Stimulated activated naive B cell treated with anti-CD40 and anti-IgM and Interleukin-4, amounts not matched to agents 10 μg/mL and 1 μg/mL and 100 μg/mL, for 72 hours (primary cell): ENCODE results near the gene LRIT2.

ENCODE experiments used
- ATAC-seq, 2 donors: fragments of 150-1000 bp; cut with Tn5 transposase; replicated peaks; 2 replicates each; pipeline ENCODE4 v1.10.0; 2021; ENCODE audit warnings: moderate library complexity in 1 of 2
- DNase-seq: peaks from one replicate; pipeline ENCODE4 v3.0.0; 2021
- H3K27ac Mint-ChIP-seq: one replicate; pipeline ENCODE4 v1.8.0; 2022; ENCODE audit warnings: mild to moderate bottlenecking, mixed read lengths
- H3K27me3 Mint-ChIP-seq, 2 donors: one replicate each; pipeline ENCODE4 v1.8.0; 2022; ENCODE audit warnings: mixed read lengths in 2 of 2
- H3K36me3 Mint-ChIP-seq, 2 donors: one replicate each; pipeline ENCODE4 v1.8.0; 2022; ENCODE audit warnings: mixed read lengths in 2 of 2, mild to moderate bottlenecking in 1 of 2
- H3K4me1 Mint-ChIP-seq, 2 donors: one replicate each; pipeline ENCODE4 v1.8.0; 2022; ENCODE audit warnings: mixed read lengths in 2 of 2, mild to moderate bottlenecking in 1 of 2
- H3K4me3 Mint-ChIP-seq, 2 donors: one replicate each; pipeline ENCODE4 v1.8.0; 2022; ENCODE audit warnings: mild to moderate bottlenecking in 2 of 2, mixed read lengths in 2 of 2, moderate library complexity in 1 of 2
- H3K9me3 Mint-ChIP-seq, 2 donors: one replicate each; pipeline ENCODE4 v1.8.0; 2022; ENCODE audit warnings: mixed read lengths in 2 of 2, mild to moderate bottlenecking in 1 of 2

Gene LRIT2

GRCh38 chr10:84225427-84226173, at the start of gene LRIT2:
LRIT2 (minus strand) TSS chr10:84225544; CDS start chr10:84225520, 24 bp downstream.
- Mint-ChIP-seq H3K27me3 (peaks cover 16 to 35% of the 10 kb centered on the region in 2 donors), H3K9me3 (peaks cover 0 to 5% of the 10 kb centered on the region in 2 donors), H3K4me3 (no peak within 1 kb of the TSS), H3K36me3 (no peaks in the 10 kb centered on the region), H3K27ac (no peak within 1 kb of the TSS), H3K4me1 (no peaks in the 10 kb centered on the region)
- no peak for DNase-seq
- ATAC-seq: no peak

- ATAC-seq: no peak
- Mint-ChIP-seq H3K36me3 (no peaks in the 10 kb centered on the region), H3K9me3 (no peaks in the 10 kb centered on the region), H3K4me3 (no peak overlapping the region), H3K27ac (no peak overlapping the region), H3K4me1 (no peaks in the 10 kb centered on the region), H3K27me3 (peaks cover 17 to 26% of the 10 kb centered on the region in 2 donors)
- DNase-seq: no peak
These were observed 45.4 kb upstream of the LRIT2 start for GRCh38 chr10:84270708-84271107.

GRCh38 chr10:84269773-84270172, 44.4 kb upstream of the LRIT2 start:
- DNase-seq: no peak
- Mint-ChIP-seq H3K4me1 (peaks cover under 1% of the 10 kb centered on the region in 2 donors), H3K9me3 (no peaks in the 10 kb centered on the region), H3K27ac (no peak overlapping the region), H3K27me3 (peaks cover 26 to 27% of the 10 kb centered on the region in 2 donors), H3K4me3 (no peak overlapping the region), H3K36me3 (no peaks in the 10 kb centered on the region)
- ATAC-seq: no peak

GRCh38 chr10:84269162-84269561, 43.8 kb upstream of the LRIT2 start:
- DNase-seq: no peak
- Mint-ChIP-seq H3K27ac (no peak overlapping the region), H3K9me3 (no peaks in the 10 kb centered on the region), H3K4me3 (no peak overlapping the region), H3K27me3 (peaks cover 32% of the 10 kb centered on the region in 2 donors), H3K36me3 (no peaks in the 10 kb centered on the region), H3K4me1 (peaks cover 5 to 6% of the 10 kb centered on the region in 2 donors)
- ATAC-seq: no peak

GRCh38 chr10:84267503-84268126, 42.3 kb upstream of the LRIT2 start:
- Mint-ChIP-seq H3K36me3 (no peaks in the 10 kb centered on the region), H3K27me3 (peaks cover 44% of the 10 kb centered on the region in 2 donors), H3K9me3 (no peaks in the 10 kb centered on the region), H3K27ac (no peak overlapping the region), H3K4me1 (peaks cover 5 to 6% of the 10 kb centered on the region in 2 donors), H3K4me3 (no peak overlapping the region)
- DNase-seq (peak; percentile 22), ATAC-seq (peak; percentile 65 to 73)

GRCh38 chr10:84265418-84265817, 40.1 kb upstream of the LRIT2 start:
- Mint-ChIP-seq H3K36me3 (no peaks in the 10 kb centered on the region), H3K4me3 (no peak overlapping the region), H3K4me1 (peaks cover 5 to 6% of the 10 kb centered on the region in 2 donors), H3K9me3 (no peaks in the 10 kb centered on the region), H3K27me3 (peaks cover 44 to 52% of the 10 kb centered on the region in 2 donors), H3K27ac (no peak overlapping the region)
- DNase-seq (no peak), ATAC-seq (no peak)

GRCh38 chr10:84264611-84265141, 39.3 kb upstream of the LRIT2 start:
- Mint-ChIP-seq H3K4me1 (peaks cover 5 to 6% of the 10 kb centered on the region in 2 donors), H3K27me3 (peaks cover 43 to 56% of the 10 kb centered on the region in 2 donors), H3K9me3 (no peaks in the 10 kb centered on the region), H3K36me3 (no peaks in the 10 kb centered on the region), H3K27ac (no peak overlapping the region), H3K4me3 (no peak overlapping the region)
- peak; percentile 92 to 93 for ATAC-seq
- peak; percentile 38 for DNase-seq

GRCh38 chr10:84263716-84264115, 38.4 kb upstream of the LRIT2 start:
- H3K36me3 Mint-ChIP-seq: no peaks in the 10 kb centered on the region
- no peak overlapping the region for H3K27ac Mint-ChIP-seq
- no peak overlapping the region for H3K4me3 Mint-ChIP-seq
- no peaks in the 10 kb centered on the region for H3K9me3 Mint-ChIP-seq
- ATAC-seq (no peak), DNase-seq (no peak)
- peaks cover 47 to 56% of the 10 kb centered on the region in 2 donors for H3K27me3 Mint-ChIP-seq
- H3K4me1 Mint-ChIP-seq: peaks cover 5 to 6% of the 10 kb centered on the region in 2 donors

- Mint-ChIP-seq H3K9me3 (no peaks in the 10 kb centered on the region), H3K4me3 (no peak overlapping the region), H3K4me1 (peaks cover 5 to 6% of the 10 kb centered on the region in 2 donors), H3K27me3 (peaks cover 45 to 59% of the 10 kb centered on the region in 2 donors), H3K36me3 (no peaks in the 10 kb centered on the region), H3K27ac (no peak overlapping the region)
- DNase-seq: no peak
- ATAC-seq: no peak
These were observed 37.0 kb upstream of the LRIT2 start for GRCh38 chr10:84262190-84262956.

- Mint-ChIP-seq H3K9me3 (no peaks in the 10 kb centered on the region), H3K36me3 (no peaks in the 10 kb centered on the region), H3K4me3 (no peak overlapping the region), H3K27me3 (peaks cover 48 to 69% of the 10 kb centered on the region in 2 donors), H3K27ac (no peak overlapping the region), H3K4me1 (peaks cover 6 to 7% of the 10 kb centered on the region in 2 donors)
- no peak for DNase-seq
- no peak for ATAC-seq
These were observed 36.0 kb upstream of the LRIT2 start for GRCh38 chr10:84261236-84261915.

GRCh38 chr10:84258034-84258695, 32.8 kb upstream of the LRIT2 start:
- DNase-seq: no peak
- peaks cover 0 to 2% of the 10 kb centered on the region in 2 donors for H3K4me1 Mint-ChIP-seq
- no peak overlapping the region for H3K27ac Mint-ChIP-seq
- no peaks in the 10 kb centered on the region for H3K36me3 Mint-ChIP-seq
- H3K4me3 Mint-ChIP-seq: no peak overlapping the region
- peaks cover 32 to 43% of the 10 kb centered on the region in 2 donors for H3K27me3 Mint-ChIP-seq
- no peak for ATAC-seq
- no peaks in the 10 kb centered on the region for H3K9me3 Mint-ChIP-seq

- Mint-ChIP-seq H3K36me3 (no peaks in the 10 kb centered on the region), H3K4me3 (no peak overlapping the region), H3K27ac (no peak overlapping the region), H3K9me3 (no peaks in the 10 kb centered on the region), H3K27me3 (peaks cover 25 to 36% of the 10 kb centered on the region in 2 donors), H3K4me1 (peaks cover 0 to 2% of the 10 kb centered on the region in 2 donors)
- peak in 1 of 2 donors; percentile 6 for ATAC-seq
- no peak for DNase-seq
These were observed 32.1 kb upstream of the LRIT2 start for GRCh38 chr10:84257343-84258020.
